Measurements from ENCODE around the gene ARL4C. TPM values are rescaled to one million over a fixed set of nuclear protein-coding genes. Genes with fewer than 3 reads are reported as not detected.

The ARL4C gene
- total RNA-seq, 1 experiment from 2014 or later: 151 TPM

DNA sequence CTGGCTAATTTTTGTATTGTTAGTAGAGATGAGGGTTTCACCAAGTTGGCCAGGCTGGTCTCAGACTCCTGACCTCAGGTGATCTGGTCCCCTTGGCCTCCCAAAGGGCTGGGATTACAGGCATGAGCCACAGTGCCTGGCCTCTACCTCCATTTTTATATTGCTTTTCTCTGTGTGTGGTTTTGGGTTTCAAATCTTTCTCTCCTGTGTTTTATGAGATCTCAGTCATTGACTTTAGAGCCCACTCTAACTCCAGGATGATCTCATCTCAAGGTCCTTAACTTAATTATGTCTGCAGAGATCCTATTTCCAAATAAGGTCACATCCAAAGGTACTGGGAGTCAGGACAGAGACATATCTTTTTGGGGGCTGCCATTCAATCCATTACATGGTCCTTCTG, 24.7 kb downstream of the ARL4C start:
- intact Hi-C loops (cut with micrococcal nuclease; ENCODE audit: unreplicated experiment): no loop called here
- Histone ChIP-seq H3K9me3 (ENCODE audit: control insufficient read depth, insufficient read depth, low read depth, low read length) (no peaks in the 10 kb centered on the region), H3K4me3 (ENCODE audit: low read depth in 2 of 2, low read length in 2 of 2) (no peak overlapping the region), H3K4me1 (ENCODE audit: control insufficient read depth, insufficient read depth, low read length) (no peaks in the 10 kb centered on the region), H3K27ac (ENCODE audit: low read length) (no peak overlapping the region), H3K27me3 (ENCODE audit: control insufficient read depth, insufficient read depth, low read length) (no peaks in the 10 kb centered on the region), H3K36me3 (ENCODE audit: control insufficient read depth, insufficient read depth, low read length) (no peaks in the 10 kb centered on the region)
- POLR2A ChIA-PET: no interaction called here
- DNase-seq (ENCODE audit: low read depth, low spot score) (no peak), ATAC-seq (no peak)
- BruUV-seq (replicated peaks): no TSS peak
- in situ Hi-C loops (cut with HindIII; ENCODE audit: low pct_unique_long_range_greater_than_20kb, low sequenced_read_pairs): no loop called here
- CTCF ChIA-PET: no interaction called here
- TF ChIP-seq POLR2AphosphoS5 (IDR thresholded peaks at IDR 0.05; ENCODE audit: low read depth, low read length) (no peak), SIN3A (IDR thresholded peaks at IDR 0.05; ENCODE audit: borderline replicate concordance, insufficient read depth, low read depth, low read length) (no peak), TCF7L2 (IDR thresholded peaks at IDR 0.05; ENCODE audit: low read depth, low read length) (no peak)
- TF ChIP-seq, protein P1, sequence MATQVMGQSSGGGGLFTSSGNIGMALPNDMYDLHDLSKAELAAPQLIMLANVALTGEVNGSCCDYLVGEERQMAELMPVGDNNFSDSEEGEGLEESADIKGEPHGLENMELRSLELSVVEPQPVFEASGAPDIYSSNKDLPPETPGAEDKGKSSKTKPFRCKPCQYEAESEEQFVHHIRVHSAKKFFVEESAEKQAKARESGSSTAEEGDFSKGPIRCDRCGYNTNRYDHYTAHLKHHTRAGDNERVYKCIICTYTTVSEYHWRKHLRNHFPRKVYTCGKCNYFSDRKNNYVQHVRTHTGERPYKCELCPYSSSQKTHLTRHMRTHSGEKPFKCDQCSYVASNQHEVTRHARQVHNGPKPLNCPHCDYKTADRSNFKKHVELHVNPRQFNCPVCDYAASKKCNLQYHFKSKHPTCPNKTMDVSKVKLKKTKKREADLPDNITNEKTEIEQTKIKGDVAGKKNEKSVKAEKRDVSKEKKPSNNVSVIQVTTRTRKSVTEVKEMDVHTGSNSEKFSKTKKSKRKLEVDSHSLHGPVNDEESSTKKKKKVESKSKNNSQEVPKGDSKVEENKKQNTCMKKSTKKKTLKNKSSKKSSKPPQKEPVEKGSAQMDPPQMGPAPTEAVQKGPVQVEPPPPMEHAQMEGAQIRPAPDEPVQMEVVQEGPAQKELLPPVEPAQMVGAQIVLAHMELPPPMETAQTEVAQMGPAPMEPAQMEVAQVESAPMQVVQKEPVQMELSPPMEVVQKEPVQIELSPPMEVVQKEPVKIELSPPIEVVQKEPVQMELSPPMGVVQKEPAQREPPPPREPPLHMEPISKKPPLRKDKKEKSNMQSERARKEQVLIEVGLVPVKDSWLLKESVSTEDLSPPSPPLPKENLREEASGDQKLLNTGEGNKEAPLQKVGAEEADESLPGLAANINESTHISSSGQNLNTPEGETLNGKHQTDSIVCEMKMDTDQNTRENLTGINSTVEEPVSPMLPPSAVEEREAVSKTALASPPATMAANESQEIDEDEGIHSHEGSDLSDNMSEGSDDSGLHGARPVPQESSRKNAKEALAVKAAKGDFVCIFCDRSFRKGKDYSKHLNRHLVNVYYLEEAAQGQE (IDR thresholded peaks at IDR 0.05; ENCODE audit: insufficient read depth in 1 of 2, low read depth in 2 of 2, low read length in 1 of 2): no peak
- TF ChIP-seq, protein P2, sequence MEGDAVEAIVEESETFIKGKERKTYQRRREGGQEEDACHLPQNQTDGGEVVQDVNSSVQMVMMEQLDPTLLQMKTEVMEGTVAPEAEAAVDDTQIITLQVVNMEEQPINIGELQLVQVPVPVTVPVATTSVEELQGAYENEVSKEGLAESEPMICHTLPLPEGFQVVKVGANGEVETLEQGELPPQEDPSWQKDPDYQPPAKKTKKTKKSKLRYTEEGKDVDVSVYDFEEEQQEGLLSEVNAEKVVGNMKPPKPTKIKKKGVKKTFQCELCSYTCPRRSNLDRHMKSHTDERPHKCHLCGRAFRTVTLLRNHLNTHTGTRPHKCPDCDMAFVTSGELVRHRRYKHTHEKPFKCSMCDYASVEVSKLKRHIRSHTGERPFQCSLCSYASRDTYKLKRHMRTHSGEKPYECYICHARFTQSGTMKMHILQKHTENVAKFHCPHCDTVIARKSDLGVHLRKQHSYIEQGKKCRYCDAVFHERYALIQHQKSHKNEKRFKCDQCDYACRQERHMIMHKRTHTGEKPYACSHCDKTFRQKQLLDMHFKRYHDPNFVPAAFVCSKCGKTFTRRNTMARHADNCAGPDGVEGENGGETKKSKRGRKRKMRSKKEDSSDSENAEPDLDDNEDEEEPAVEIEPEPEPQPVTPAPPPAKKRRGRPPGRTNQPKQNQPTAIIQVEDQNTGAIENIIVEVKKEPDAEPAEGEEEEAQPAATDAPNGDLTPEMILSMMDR (IDR thresholded peaks at IDR 0.05): no peak

DNA sequence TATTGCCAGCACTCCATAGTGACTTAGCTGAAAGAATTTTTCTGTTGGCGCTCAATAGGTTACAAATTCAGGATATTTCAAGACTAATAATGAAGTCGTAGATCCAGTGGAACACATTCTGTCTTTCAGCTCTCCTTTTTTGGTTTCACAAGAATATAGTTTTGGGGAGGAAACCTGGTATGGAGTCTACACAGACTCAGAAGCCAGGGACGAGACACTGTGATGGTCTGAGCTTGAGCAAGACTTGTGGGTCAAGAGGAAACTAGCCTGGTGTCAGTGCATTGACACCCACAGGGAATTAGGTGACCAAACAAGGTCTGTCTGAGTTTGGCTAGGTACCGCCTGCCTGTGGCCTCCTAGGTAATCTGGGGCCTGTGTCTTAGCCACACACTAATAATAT, 26.9 kb downstream of the ARL4C start:
- 0 out of 2 replicates have a peak, but pooled peaks cover under 1% of the 10 kb centered on the region for H3K4me1 ChIP-seq (ENCODE audit: control insufficient read depth, insufficient read depth, low read length)
- BruUV-seq (replicated peaks): no TSS peak
- POLR2A ChIA-PET: no interaction called here
- H3K9me3 ChIP-seq (ENCODE audit: control insufficient read depth, insufficient read depth, low read depth, low read length): no peaks in the 10 kb centered on the region
- intact Hi-C loops (cut with micrococcal nuclease; ENCODE audit: unreplicated experiment): no loop called here
- CTCF ChIA-PET: no interaction called here
- in situ Hi-C loops (cut with HindIII; ENCODE audit: low pct_unique_long_range_greater_than_20kb, low sequenced_read_pairs): no loop called here
- no peak for TF ChIP-seq SIN3A (IDR thresholded peaks at IDR 0.05; ENCODE audit: borderline replicate concordance, insufficient read depth, low read depth, low read length)
- H3K4me3 ChIP-seq (ENCODE audit: low read depth in 2 of 2, low read length in 2 of 2): no peak overlapping the region
- H3K27me3 ChIP-seq (ENCODE audit: control insufficient read depth, insufficient read depth, low read length): no peaks in the 10 kb centered on the region
- DNase-seq (ENCODE audit: low read depth, low spot score) (no peak), ATAC-seq (no peak)
- peak overlapping the region; percentile 29; the same call in 1 of the 2 replicates for H3K27ac ChIP-seq (ENCODE audit: low read length)
- H3K36me3 ChIP-seq (ENCODE audit: control insufficient read depth, insufficient read depth, low read length): no peaks in the 10 kb centered on the region

DNA sequence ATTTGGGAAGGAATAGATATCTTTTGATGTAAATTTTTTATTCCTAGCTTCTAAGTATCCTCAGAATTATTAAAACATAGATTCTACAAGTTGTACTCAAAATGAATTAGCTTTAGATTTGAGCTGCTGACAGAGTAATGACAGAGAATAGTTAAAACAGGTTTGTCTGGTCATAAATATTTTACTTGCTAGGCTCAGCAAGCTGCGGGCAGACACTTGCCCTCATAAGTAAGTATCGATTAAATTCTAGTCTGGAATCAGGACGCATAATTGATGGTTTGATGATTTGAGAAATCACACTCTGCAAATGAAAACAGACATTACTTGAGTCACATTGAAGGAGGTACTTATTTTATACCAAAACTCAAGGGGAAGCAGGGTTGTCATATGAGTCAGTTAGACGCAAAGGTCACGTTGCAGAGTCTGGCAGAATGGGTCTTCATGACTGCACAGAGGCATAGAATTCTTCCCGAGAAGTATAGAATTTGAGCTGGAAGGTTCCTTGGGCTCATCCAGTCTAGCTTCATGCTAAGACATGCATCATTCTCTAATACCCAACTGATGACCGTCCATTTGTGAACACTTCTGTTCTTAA, 27.5 kb downstream of the ARL4C start:
- ChIA-PET CTCF (no interaction called here), POLR2A (no interaction called here)
- intact Hi-C loops (cut with micrococcal nuclease; ENCODE audit: unreplicated experiment): no loop called here
- Histone ChIP-seq H3K4me1 (ENCODE audit: control insufficient read depth, insufficient read depth, low read length) (peaks cover 6% of the 10 kb centered on the region), H3K9me3 (ENCODE audit: control insufficient read depth, insufficient read depth, low read depth, low read length) (no peaks in the 10 kb centered on the region), H3K36me3 (ENCODE audit: control insufficient read depth, insufficient read depth, low read length) (no peaks in the 10 kb centered on the region), H3K27ac (ENCODE audit: low read length) (no peak overlapping the region; the same call in 1 of the 2 replicates), H3K4me3 (ENCODE audit: low read depth in 2 of 2, low read length in 2 of 2) (no peak overlapping the region), H3K27me3 (ENCODE audit: control insufficient read depth, insufficient read depth, low read length) (no peaks in the 10 kb centered on the region)
- in situ Hi-C loops (cut with HindIII; ENCODE audit: low pct_unique_long_range_greater_than_20kb, low sequenced_read_pairs): no loop called here
- BruUV-seq (replicated peaks): no TSS peak
- no peak for TF ChIP-seq TCF7L2 (IDR thresholded peaks at IDR 0.05; ENCODE audit: low read depth, low read length)
- TF ChIP-seq, protein P2 (IDR thresholded peaks at IDR 0.05): no peak
- ATAC-seq: no peak
- DNase-seq (ENCODE audit: low read depth, low spot score): no peak

All from Panc1 (cell line).